ENCODE results near the gene PCDH9. TPM values are rescaled to one million over a fixed set of nuclear protein-coding genes. Genes with fewer than 3 reads are reported as not detected.

PCDH9 gene
- total RNA-seq, 4 donors from 2014 or later: 0.37 to 2.4 (median 1.5) TPM

DNA sequence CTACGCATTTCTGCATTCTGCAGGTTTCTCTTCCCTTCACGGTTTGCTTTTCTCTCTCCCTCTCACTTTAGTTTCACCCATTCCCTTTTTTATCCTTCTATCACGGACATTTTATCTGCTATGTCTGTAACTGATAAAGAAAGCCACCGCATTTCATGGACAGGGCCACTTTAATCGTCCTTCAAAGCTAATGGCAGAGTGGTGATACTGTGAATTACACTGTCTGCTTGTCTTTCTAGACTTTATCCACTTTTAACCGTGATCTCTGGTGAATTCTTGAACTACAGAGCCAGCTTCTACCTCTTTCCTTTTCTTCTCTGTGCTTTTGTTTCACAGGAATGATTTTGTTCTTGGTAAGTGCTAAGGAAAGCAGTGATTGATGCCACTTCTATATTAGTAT lies 760.4 kb downstream of the PCDH9 start:
- in situ Hi-C loops (cut with MboI; ENCODE audit: low pct_ligation_motif_present in 1 of 4, low pct_unique_long_range_greater_than_20kb in 1 of 4, low sequenced_read_pairs in 3 of 4): no loop called here

DNA sequence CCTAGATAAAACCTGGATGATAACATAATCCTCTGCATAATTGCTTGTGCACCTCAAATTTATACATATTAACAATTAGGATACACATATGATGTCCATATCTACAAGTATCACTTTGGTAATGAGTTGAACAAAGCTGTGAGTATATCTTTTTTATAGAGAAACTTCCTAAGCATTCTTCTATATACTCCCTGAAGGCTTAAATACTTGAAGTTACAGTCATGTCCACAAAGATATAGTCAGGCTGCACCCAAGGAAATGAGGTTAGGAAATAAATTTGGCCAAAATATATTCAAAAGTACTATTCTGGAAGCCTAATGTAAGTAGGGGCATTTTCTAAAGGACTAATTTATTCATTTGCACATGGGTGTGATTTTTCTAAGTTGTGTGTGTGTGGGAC lies 761.5 kb downstream of the PCDH9 start:
- no peaks in the 10 kb centered on the region for H3K36me3 ChIP-seq
- H3K4me3 ChIP-seq: no peak overlapping the region
- no peak for DNase-seq
- TF ChIP-seq, protein P1, sequence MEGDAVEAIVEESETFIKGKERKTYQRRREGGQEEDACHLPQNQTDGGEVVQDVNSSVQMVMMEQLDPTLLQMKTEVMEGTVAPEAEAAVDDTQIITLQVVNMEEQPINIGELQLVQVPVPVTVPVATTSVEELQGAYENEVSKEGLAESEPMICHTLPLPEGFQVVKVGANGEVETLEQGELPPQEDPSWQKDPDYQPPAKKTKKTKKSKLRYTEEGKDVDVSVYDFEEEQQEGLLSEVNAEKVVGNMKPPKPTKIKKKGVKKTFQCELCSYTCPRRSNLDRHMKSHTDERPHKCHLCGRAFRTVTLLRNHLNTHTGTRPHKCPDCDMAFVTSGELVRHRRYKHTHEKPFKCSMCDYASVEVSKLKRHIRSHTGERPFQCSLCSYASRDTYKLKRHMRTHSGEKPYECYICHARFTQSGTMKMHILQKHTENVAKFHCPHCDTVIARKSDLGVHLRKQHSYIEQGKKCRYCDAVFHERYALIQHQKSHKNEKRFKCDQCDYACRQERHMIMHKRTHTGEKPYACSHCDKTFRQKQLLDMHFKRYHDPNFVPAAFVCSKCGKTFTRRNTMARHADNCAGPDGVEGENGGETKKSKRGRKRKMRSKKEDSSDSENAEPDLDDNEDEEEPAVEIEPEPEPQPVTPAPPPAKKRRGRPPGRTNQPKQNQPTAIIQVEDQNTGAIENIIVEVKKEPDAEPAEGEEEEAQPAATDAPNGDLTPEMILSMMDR (IDR thresholded peaks at IDR 0.05): no peak
- TF ChIP-seq POLR2AphosphoS5 (IDR thresholded peaks at IDR 0.05) (no peak), POLR2A (IDR thresholded peaks at IDR 0.05) (no peak), EP300 (IDR thresholded peaks at IDR 0.05; ENCODE audit: low read depth) (no peak)
- intact Hi-C loops (cut with DNase I; ENCODE audit: low total_unique reads) (no loop called here), in situ Hi-C loops (cut with MboI; ENCODE audit: low pct_ligation_motif_present in 1 of 4, low pct_unique_long_range_greater_than_20kb in 1 of 4, low sequenced_read_pairs in 3 of 4) (no loop called here)
- H3K27ac ChIP-seq: no peak overlapping the region
- no peaks in the 10 kb centered on the region for H3K9me3 ChIP-seq
- H3K4me1 ChIP-seq: no peaks in the 10 kb centered on the region
- H3K27me3 ChIP-seq: no peaks in the 10 kb centered on the region

More for the DNA sequence above, 760.4 kb downstream of the PCDH9 start:
- no peaks in the 10 kb centered on the region for H3K4me1 ChIP-seq
- no peak overlapping the region for H3K27ac ChIP-seq
- H3K9me3 ChIP-seq: no peaks in the 10 kb centered on the region
- no peak overlapping the region for H3K4me3 ChIP-seq
- 73 to 74% methylated on average over 4 to 6 of the region's 6 CpGs for WGBS, 2 donors (ENCODE audit: low coverage in 1 of 2)
- no peaks in the 10 kb centered on the region for H3K27me3 ChIP-seq
- no peaks in the 10 kb centered on the region for H3K36me3 ChIP-seq
- TF ChIP-seq, protein P1 (IDR thresholded peaks at IDR 0.05): no peak
- TF ChIP-seq EP300 (IDR thresholded peaks at IDR 0.05; ENCODE audit: low read depth) (no peak), POLR2A (IDR thresholded peaks at IDR 0.05) (no peak), POLR2AphosphoS5 (IDR thresholded peaks at IDR 0.05) (no peak)
- DNase-seq: no peak
- intact Hi-C loops (cut with DNase I; ENCODE audit: low total_unique reads): no loop called here

DNA sequence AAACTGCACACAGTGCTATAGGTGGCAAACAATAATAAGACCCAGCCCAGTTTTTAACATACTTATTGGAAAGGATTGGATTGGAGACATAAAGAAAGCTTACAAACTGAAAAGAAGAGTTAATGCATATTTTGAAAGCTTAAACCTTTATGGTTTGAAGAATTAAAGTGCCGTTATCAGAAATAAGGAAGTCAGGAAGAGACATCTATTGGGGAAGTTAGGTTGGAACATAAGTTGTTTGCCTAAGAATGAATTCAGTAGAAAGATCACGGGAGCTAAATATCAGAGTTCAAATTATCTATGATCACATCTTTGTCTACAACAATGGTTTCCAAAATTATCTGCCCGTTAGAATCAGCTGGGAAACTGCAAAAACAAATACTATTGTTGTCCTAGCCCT lies 767.9 kb downstream of the PCDH9 start:
- WGBS, 2 donors (ENCODE audit: low coverage in 1 of 2): 33 to 40% methylated on average over 3 of the region's 3 CpGs
- Histone ChIP-seq H3K36me3 (no peaks in the 10 kb centered on the region), H3K4me3 (no peak overlapping the region), H3K27me3 (no peaks in the 10 kb centered on the region), H3K9me3 (no peaks in the 10 kb centered on the region), H3K4me1 (no peaks in the 10 kb centered on the region), H3K27ac (no peak overlapping the region)
- intact Hi-C loops (cut with DNase I; ENCODE audit: low total_unique reads) (no loop called here), in situ Hi-C loops (cut with MboI; ENCODE audit: low pct_ligation_motif_present in 1 of 4, low pct_unique_long_range_greater_than_20kb in 1 of 4, low sequenced_read_pairs in 3 of 4) (no loop called here)
- TF ChIP-seq, protein P1 (IDR thresholded peaks at IDR 0.05): no peak
- DNase-seq: no peak

DNA sequence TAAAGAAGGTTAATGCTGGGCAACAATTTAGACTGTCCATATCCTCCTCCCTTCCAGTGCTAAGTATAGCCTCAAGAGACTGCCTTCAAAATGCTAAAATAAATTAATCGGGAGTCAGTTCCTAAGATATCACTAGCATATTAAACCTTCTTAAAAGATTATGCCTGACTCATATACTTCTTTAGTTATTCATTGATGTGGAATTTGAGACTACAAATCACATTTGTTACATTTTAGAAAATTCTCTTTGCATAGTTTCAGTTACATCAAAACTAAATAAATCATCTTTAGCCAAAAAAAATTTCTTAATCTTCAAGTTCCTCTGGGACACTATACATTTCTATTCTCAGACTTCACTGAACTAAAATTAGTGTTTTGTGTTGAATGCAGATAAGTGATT lies 769.1 kb downstream of the PCDH9 start:
- 83% methylated on average over 1 of the region's 1 CpG for WGBS, 2 donors (ENCODE audit: low coverage in 1 of 2)

More for the DNA sequence above, 769.1 kb downstream of the PCDH9 start:
- no peaks in the 10 kb centered on the region for H3K36me3 ChIP-seq
- DNase-seq: no peak
- intact Hi-C loops (cut with DNase I; ENCODE audit: low total_unique reads) (no loop called here), in situ Hi-C loops (cut with MboI; ENCODE audit: low pct_ligation_motif_present in 1 of 4, low pct_unique_long_range_greater_than_20kb in 1 of 4, low sequenced_read_pairs in 3 of 4) (no loop called here)
- no peak for TF ChIP-seq POLR2A (IDR thresholded peaks at IDR 0.05)
- no peak for TF ChIP-seq POLR2AphosphoS5 (IDR thresholded peaks at IDR 0.05)
- TF ChIP-seq, protein P1 (IDR thresholded peaks at IDR 0.05): no peak
- no peak for TF ChIP-seq EP300 (IDR thresholded peaks at IDR 0.05; ENCODE audit: low read depth)
- no peaks in the 10 kb centered on the region for H3K4me1 ChIP-seq
- no peak overlapping the region for H3K4me3 ChIP-seq
- H3K9me3 ChIP-seq: no peaks in the 10 kb centered on the region
- H3K27me3 ChIP-seq: no peaks in the 10 kb centered on the region
- H3K27ac ChIP-seq: no peak overlapping the region
